Osteocyte (in vitro differentiated cells): ENCODE data around the gene TPO. TPM values are rescaled to one million over a fixed set of nuclear protein-coding genes. Genes with fewer than 3 reads are reported as not detected.

Experiments
- DNase-seq: peaks from one replicate; pipeline ENCODE4 v3.0.0; 2021; ENCODE audit warnings: mixed read lengths; ENCODE audit not compliant: unreplicated experiment; ENCODE audit errors: extremely low spot score
- H3K27ac Mint-ChIP-seq: one replicate; pipeline ENCODE4 v1.8.0; 2021; ENCODE audit warnings: mild to moderate bottlenecking, mixed read lengths; ENCODE audit not compliant: unreplicated experiment
- H3K27me3 Mint-ChIP-seq: one replicate; pipeline ENCODE4 v1.8.0; 2021; ENCODE audit warnings: mixed read lengths; ENCODE audit not compliant: unreplicated experiment
- H3K36me3 Mint-ChIP-seq: one replicate; pipeline ENCODE4 v1.8.0; 2021; ENCODE audit warnings: mixed read lengths; ENCODE audit not compliant: unreplicated experiment
- H3K4me1 Mint-ChIP-seq: one replicate; pipeline ENCODE4 v1.8.0; 2021; ENCODE audit warnings: mixed read lengths; ENCODE audit not compliant: unreplicated experiment
- H3K4me3 Mint-ChIP-seq: one replicate; pipeline ENCODE4 v1.8.0; 2021; ENCODE audit warnings: mild to moderate bottlenecking, moderate library complexity, mixed read lengths; ENCODE audit not compliant: unreplicated experiment
- H3K9me3 Mint-ChIP-seq: one replicate; pipeline ENCODE4 v1.8.0; 2021; ENCODE audit warnings: mixed read lengths; ENCODE audit not compliant: unreplicated experiment
- total RNA-seq: library from RNA; stranded (reverse); gene quantifications from 2 replicates; pipeline ENCODE4 v1.2.1, GENCODE V29; 2021
- TF ChIP-seq, protein P1 (sequence below): fragments of 200-600 bp; sonication (generic); IDR thresholded peaks from 2 replicates; pipeline ENCODE4 v1.5.0; 2021; ENCODE audit warnings: antibody characterized with exemption, mild to moderate bottlenecking, moderate library complexity

Gene TPO
- total RNA-seq, 1 donor from 2014 or later, result not detected

DNA sequence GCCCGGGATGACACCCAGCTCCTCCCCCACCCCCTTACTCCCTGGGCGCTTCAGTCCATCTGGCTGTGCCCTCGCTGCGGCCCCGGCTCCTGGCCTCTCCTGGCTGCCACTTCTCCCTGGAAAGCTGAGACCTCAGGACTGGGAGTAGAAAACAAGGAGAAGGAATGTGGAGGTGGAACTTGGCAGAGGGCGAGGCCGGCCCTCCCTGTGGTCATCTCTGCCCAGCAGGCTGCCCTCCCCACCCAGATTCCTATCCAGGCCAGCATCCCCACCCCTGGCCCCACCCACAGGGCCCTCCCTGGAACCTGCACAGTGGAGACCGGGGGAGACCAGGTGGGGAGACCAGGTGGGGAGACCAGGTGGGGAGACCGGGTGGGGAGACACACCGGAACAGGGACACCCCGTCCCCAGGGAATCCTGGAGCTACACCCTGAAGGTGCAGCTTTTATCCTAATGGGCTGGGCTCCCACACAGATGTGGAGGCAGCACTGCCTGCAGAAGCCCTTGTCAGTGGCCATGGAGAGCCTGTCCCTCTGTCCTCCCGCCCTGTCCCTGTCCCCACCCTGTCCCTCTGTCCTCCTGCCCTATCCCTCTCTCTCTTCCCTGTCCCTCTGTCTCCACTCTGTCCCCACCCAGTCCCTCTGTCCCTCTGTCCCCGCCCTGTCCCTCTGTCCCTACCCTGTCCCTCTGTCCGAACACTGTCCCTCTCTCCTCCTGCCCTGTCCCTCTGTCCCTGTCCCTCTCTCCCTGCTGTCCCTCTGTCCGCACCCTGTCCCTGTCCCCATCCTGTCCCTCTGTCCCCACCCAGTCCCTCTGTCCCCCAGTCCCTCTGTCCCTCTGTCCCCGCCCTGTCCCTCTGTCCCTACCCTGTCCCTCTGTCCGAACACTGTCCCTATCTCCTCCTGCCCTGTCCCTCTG, 173.9 kb downstream of the TPO start:
- Mint-ChIP-seq H3K27ac (no peak overlapping the region), H3K27me3 (peaks cover 1% of the 10 kb centered on the region), H3K4me1 (peaks cover 13% of the 10 kb centered on the region), H3K9me3 (no peaks in the 10 kb centered on the region), H3K4me3 (no peak overlapping the region), H3K36me3 (no peaks in the 10 kb centered on the region)
- DNase-seq, result no peak
- TF ChIP-seq, protein P1, sequence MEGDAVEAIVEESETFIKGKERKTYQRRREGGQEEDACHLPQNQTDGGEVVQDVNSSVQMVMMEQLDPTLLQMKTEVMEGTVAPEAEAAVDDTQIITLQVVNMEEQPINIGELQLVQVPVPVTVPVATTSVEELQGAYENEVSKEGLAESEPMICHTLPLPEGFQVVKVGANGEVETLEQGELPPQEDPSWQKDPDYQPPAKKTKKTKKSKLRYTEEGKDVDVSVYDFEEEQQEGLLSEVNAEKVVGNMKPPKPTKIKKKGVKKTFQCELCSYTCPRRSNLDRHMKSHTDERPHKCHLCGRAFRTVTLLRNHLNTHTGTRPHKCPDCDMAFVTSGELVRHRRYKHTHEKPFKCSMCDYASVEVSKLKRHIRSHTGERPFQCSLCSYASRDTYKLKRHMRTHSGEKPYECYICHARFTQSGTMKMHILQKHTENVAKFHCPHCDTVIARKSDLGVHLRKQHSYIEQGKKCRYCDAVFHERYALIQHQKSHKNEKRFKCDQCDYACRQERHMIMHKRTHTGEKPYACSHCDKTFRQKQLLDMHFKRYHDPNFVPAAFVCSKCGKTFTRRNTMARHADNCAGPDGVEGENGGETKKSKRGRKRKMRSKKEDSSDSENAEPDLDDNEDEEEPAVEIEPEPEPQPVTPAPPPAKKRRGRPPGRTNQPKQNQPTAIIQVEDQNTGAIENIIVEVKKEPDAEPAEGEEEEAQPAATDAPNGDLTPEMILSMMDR, result no peak

DNA sequence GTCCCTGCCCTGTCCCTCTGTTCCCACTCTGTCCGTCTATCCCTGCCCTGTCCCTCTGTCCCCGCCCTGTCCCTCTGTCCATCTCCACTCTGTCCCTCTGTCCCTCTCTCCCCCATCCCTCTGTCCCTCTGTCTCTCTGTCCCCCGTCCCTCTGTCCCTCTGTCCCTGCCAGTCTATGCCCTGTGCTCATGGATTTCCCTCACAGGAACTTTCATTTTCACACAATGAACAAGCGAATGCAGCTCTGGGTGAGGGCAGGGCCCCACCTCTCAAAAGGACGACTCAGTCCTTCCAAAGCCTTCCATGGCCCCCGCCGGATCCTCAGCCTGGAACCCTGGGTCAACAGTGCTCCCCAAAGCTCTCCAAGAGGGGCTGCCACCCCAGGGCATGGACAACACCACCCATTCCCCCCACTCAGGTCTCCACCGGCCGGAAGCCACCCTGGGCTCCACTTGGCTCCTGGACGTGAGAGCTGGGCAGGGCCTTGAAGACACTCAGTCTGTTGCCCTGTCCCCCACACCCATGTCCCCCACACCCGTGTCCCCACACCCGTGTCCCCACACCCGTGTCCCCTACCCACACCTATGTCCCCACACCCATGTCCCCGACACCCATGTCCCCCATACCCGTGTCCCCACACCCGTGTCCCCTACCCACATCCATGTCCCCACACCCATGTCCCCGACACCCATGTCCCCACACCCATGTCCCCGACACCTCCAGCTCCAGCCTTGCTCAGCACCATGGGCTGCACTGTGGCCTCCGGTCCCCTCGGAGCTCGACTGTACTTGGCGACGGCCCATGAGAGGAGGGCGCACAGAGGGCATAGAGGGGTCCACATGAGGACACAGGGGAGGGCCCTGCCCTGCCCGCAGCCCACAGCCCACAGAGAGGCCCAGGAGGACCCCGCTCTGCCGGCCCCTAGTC, 175.1 kb downstream of the TPO start:
- no peaks in the 10 kb centered on the region for H3K36me3 Mint-ChIP-seq
- peaks cover 13% of the 10 kb centered on the region for H3K4me1 Mint-ChIP-seq
- no peak overlapping the region for H3K27ac Mint-ChIP-seq
- no peak overlapping the region for H3K4me3 Mint-ChIP-seq
- no peak for DNase-seq
- no peaks in the 10 kb centered on the region for H3K27me3 Mint-ChIP-seq
- H3K9me3 Mint-ChIP-seq, result no peaks in the 10 kb centered on the region
- TF ChIP-seq, protein P1, result no peak

DNA sequence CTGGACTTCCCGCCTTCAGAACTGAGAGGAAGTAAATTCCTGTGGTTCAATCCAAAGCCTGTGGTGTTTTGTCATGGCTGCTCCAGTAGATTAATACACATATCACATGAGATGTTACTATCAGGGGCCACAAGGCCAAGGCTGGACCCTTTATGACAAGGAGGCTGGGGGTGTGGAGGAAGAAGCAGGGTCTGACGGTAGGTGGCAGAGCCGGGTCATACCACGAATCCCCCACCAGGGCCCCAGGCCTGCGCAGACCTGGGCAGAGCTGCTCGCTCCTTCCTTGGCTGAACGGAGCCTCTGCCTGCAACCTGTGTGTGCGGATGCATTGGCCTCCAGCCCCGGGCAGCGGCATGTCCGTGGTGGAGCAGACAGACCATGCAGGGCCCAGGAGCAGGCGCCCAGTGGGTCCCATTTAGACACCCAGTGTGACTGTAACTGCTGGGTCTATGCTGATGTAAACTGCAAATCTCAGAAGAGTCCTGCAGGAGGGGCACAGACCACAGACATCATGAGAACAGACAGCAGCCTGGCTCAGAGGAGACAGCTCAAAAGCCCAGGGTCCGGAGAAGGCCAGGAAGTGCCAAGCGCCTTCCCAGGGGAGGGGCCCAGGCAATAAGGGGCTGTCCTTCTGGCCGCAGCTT, 175.8 kb downstream of the TPO start:
- no peak for DNase-seq
- no peaks in the 10 kb centered on the region for H3K9me3 Mint-ChIP-seq
- TF ChIP-seq, protein P1, result peak; percentile 47
- no peak overlapping the region for H3K27ac Mint-ChIP-seq
- no peaks in the 10 kb centered on the region for H3K27me3 Mint-ChIP-seq
- no peak overlapping the region for H3K4me3 Mint-ChIP-seq
- H3K4me1 Mint-ChIP-seq, result peaks cover 13% of the 10 kb centered on the region
- no peaks in the 10 kb centered on the region for H3K36me3 Mint-ChIP-seq

DNA sequence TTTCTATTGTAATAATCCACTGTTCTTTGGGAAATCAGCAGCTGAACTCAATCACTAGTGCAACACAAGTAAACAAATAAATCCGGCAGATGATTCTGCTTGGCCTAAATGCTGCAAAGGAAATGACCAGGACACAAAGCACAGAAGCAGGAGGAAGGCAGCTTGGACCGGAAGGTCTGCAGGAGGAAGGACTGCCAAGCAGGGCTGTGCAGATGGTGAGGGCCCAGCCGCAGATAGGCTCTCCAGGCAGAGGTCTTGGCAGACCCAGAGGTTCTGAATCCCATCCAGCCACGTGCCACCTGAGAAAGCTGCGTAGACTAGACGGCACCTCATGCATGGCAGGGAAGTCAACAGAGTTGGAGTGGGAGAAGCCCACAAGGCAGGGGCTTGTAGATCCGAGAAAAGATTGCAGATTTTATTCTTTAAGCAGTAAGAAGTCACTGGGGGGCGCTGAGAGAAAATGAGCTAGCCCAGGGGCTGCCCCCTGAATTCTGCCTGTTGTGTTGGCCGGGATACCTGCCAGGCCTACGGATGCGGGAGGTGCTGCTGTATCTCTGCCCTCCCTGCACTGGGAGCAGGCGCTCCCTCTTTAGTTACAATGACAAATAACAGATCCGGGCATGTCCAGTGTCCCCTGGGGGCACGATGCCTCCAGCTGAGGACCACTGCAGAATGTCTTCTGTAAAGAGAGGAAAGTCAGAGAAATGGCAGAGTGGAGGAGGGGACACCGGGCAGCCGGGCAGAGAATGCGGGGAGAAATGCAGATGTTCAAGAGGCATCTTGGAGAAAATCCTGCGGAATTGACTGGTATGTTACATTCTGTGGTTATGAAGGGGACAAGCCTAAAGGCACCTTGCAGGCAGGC, 177.6 kb downstream of the TPO start:
- Mint-ChIP-seq H3K27ac (no peak overlapping the region), H3K4me3 (no peak overlapping the region), H3K4me1 (peaks cover 13% of the 10 kb centered on the region), H3K9me3 (no peaks in the 10 kb centered on the region), H3K27me3 (no peaks in the 10 kb centered on the region), H3K36me3 (no peaks in the 10 kb centered on the region)
- TF ChIP-seq, protein P1, result peak; percentile 18
- no peak for DNase-seq
